BLaER1 (cell line): ENCODE data around the gene NPR1.

Experiments used
- H3K27ac ChIP-seq: shearing (Covaris generic); formaldehyde crosslinking; 2 replicates; pipeline ENCODE4 v1.8.1; 2022
- H3K27me3 ChIP-seq: shearing (Covaris generic); formaldehyde crosslinking; 2 replicates; pipeline ENCODE4 v1.8.1; 2022
- H3K36me3 ChIP-seq: shearing (Covaris generic); formaldehyde crosslinking; 2 replicates; pipeline ENCODE4 v1.8.1; 2022
- H3K4me1 ChIP-seq: shearing (Covaris generic); formaldehyde crosslinking; 2 replicates; pipeline ENCODE4 v1.8.1; 2022
- H3K4me2 ChIP-seq: shearing (Covaris generic); formaldehyde crosslinking; 2 replicates; pipeline ENCODE4 v1.8.1; 2022
- H3K4me3 ChIP-seq: shearing (Covaris generic); formaldehyde crosslinking; 2 replicates; pipeline ENCODE4 v1.8.1; 2022
- H3K9ac ChIP-seq: shearing (Covaris generic); formaldehyde crosslinking; 2 replicates; pipeline ENCODE4 v1.8.1; 2022
- H3K9me3 ChIP-seq: shearing (Covaris generic); formaldehyde crosslinking; 2 replicates; pipeline ENCODE4 v1.8.1; 2022
- H4K20me1 ChIP-seq: shearing (Covaris generic); formaldehyde crosslinking; 2 replicates; pipeline ENCODE4 v1.8.1; 2022
- Cebpa-rat ChIP-seq: shearing (Covaris generic); IDR thresholded peaks from 2 replicates; pipeline ENCODE4 v1.8.1; 2022

Gene NPR1

GRCh38 chr1:153648000-153648643, 30.4 kb upstream of the NPR1 start:
- no peak for TF ChIP-seq Cebpa-rat
- H3K9ac ChIP-seq, result no peak overlapping the region
- peaks cover 44% of the 10 kb centered on the region for H3K36me3 ChIP-seq

DNA sequence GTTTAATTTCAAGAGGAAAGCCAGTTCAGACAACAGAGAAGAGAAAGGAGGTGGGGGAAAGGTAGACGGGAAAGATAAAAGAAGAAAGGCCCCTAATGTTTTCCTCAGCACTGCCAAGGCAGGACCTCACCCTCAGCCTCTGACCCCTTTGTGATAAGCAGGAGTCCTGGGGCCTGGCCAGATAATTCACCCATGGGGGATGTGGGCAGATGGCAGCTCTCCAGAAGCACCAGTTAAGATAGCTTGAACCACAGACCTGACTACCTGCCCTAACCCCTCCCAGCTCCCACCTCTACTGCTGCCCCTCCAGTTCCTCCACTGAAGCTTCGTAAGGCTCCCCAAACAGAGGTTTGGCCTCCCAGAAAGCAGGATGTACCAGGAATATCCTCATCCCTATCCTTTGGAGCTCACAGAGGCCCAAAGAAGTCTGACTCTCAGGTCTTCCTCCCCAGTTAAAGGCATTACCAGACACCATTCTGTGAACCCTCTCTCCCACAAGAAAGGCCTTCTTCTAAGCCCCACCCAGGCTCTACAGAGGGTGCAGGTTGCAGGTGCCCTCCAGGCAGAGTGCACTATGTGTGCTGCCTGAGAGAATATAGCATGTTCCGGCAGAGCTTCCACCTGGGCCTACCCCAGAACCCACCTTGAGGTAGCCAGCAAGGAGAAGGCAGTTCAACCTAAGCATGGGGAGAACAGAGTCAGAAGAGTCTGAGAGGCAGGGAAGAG, 29.2 kb upstream of the NPR1 start:
- Histone ChIP-seq H3K36me3 (peaks cover 32% of the 10 kb centered on the region), H3K9me3 (no peaks in the 10 kb centered on the region), H3K27me3 (no peaks in the 10 kb centered on the region), H3K4me1 (peaks cover 31% of the 10 kb centered on the region), H3K9ac (no peak overlapping the region), H3K4me3 (no peak overlapping the region), H4K20me1 (peaks cover 27% of the 10 kb centered on the region; the same call in 1 of the 2 replicates), H3K27ac (peak overlapping the region; percentile 35), H3K4me2 (no peak overlapping the region)
- no peak for TF ChIP-seq Cebpa-rat

More at GRCh38 chr1:153648000-153648643, 30.4 kb upstream of the NPR1 start:
- H3K4me1 ChIP-seq, result peaks cover 39% of the 10 kb centered on the region
- H3K27me3 ChIP-seq, result no peaks in the 10 kb centered on the region
- H3K27ac ChIP-seq, result no peak overlapping the region
- no peak overlapping the region for H3K4me3 ChIP-seq
- H3K9me3 ChIP-seq, result no peaks in the 10 kb centered on the region
- H4K20me1 ChIP-seq, result peaks cover 39% of the 10 kb centered on the region
- H3K4me2 ChIP-seq, result no peak overlapping the region

DNA sequence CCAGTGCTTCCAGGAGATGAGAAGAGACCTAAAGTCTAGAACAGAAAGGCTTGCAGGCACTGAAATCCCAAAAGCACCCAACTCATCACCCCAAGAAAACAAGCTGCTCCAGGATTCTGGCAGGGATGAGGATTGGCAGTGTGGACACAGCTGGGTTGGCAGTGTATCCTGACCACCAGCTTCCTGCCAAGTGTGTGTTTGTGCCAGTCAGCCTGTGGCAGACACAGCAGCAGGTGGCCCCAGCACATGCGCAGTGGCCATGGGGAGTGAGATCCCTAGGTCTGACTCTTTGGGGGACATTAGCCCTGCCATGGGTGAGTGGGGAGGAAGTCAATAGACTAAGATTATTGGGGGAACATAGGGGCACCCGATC, 28.6 kb upstream of the NPR1 start:
- Histone ChIP-seq H3K4me2 (no peak overlapping the region), H3K4me3 (no peak overlapping the region), H3K9ac (no peak overlapping the region), H3K27me3 (no peaks in the 10 kb centered on the region), H4K20me1 (peaks cover 22% of the 10 kb centered on the region; the same call in 1 of the 2 replicates), H3K4me1 (peaks cover 31% of the 10 kb centered on the region), H3K9me3 (no peaks in the 10 kb centered on the region), H3K27ac (0 out of 2 replicates have a peak overlapping the region, but pooled peaks have one; percentile 35), H3K36me3 (peaks cover 27% of the 10 kb centered on the region)
- TF ChIP-seq Cebpa-rat, result no peak

- H3K4me2 ChIP-seq, result no peak overlapping the region
- no peak for TF ChIP-seq Cebpa-rat
- no peak overlapping the region for H3K4me3 ChIP-seq
- peaks cover 8% of the 10 kb centered on the region for H3K36me3 ChIP-seq
- no peaks in the 10 kb centered on the region for H3K9me3 ChIP-seq
- H3K27me3 ChIP-seq, result no peaks in the 10 kb centered on the region
- peaks cover 24% of the 10 kb centered on the region for H3K4me1 ChIP-seq
- H3K27ac ChIP-seq, result no peak overlapping the region
- H4K20me1 ChIP-seq, result 0 out of 2 replicates have a peak, but pooled peaks cover 3% of the 10 kb centered on the region
- H3K9ac ChIP-seq, result no peak overlapping the region
Observed at GRCh38 chr1:153651771-153652170, 26.7 kb upstream of the NPR1 start.

DNA sequence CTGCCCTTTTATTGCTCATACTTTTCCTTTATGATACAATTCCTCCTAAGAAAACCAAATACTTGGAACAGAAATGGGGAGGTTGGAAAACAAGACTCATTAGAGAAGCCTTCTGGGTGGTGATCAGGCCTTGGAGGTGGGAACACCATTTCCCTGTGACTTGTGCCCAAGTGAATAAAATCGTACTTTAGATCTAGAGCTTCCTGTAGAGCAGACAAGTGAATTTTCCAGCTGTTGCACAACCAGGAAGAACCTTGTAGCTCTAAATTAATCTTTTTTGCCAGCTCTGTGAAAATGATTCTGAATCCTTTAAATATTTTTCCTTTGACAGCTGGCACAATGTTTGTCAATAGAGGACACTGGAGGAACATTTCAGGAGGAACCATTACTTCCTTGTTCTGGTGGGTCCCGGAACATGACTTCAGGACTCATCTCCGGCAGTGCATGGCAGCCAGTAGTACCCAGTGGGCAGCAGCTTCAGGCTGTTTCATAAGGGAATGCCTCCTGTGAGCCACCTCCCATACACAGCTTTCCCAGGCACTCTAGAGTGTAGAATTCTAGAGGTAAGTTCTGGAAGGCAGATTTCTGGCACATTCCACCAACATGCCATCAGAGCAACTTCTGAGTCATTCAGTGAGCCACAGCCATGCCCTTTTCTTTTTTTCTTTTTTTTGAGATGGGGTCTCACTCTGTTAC, 25.5 kb upstream of the NPR1 start:
- Histone ChIP-seq H3K27me3 (no peaks in the 10 kb centered on the region), H4K20me1 (no peaks in the 10 kb centered on the region), H3K9ac (no peak overlapping the region), H3K4me1 (peaks cover 19% of the 10 kb centered on the region), H3K27ac (no peak overlapping the region), H3K36me3 (no peaks in the 10 kb centered on the region), H3K9me3 (no peaks in the 10 kb centered on the region), H3K4me3 (no peak overlapping the region), H3K4me2 (no peak overlapping the region)
- no peak for TF ChIP-seq Cebpa-rat

DNA sequence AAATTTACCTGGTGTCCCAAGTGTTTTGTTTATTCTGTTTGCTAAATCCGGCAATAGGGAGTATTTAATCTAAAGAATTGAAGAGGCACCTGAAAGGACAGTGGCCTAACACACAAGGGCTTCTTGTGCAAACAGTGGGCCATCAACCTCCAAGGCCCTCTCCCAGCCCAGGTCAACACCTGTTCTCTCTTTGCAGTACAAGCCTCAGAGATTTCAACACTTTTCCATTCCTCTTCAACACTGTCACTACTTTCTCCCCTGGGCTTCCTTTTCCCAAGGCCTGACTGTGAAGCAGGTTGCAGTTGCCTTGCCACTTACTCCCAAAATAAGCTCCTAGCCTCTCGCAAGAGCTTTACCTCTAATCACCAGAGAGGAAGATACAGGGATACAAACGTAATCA, 23.2 kb upstream of the NPR1 start:
- no peak for TF ChIP-seq Cebpa-rat
- Histone ChIP-seq H3K9ac (no peak overlapping the region), H3K4me2 (no peak overlapping the region)

GRCh38 chr1:153658400-153659174, 19.9 kb upstream of the NPR1 start, which contains the start of gene SNAPIN:
TSS of gene SNAPIN (plus strand) at chr1:153658703. CDS start at chr1:153658744, 41 bp downstream.
- H3K4me1 ChIP-seq, result peaks cover 29% of the 10 kb centered on the region
- TF ChIP-seq Cebpa-rat, result no peak
- peak within 1 kb of the TSS; percentile 87 for H3K27ac ChIP-seq
- H3K4me2 ChIP-seq, result peak within 1 kb of the TSS; percentile 95
- H4K20me1 ChIP-seq, result peaks cover 39% of the 10 kb centered on the region
- H3K27me3 ChIP-seq, result no peaks in the 10 kb centered on the region
- H3K9me3 ChIP-seq, result no peaks in the 10 kb centered on the region
- H3K9ac ChIP-seq, result peak within 1 kb of the TSS; percentile 91
- H3K36me3 ChIP-seq, result peaks cover 39% of the 10 kb centered on the region
- peak within 1 kb of the TSS; percentile 83 for H3K4me3 ChIP-seq

More for the DNA sequence above, 23.2 kb upstream of the NPR1 start:
- Histone ChIP-seq H3K4me1 (peaks cover 18% of the 10 kb centered on the region), H3K9me3 (no peaks in the 10 kb centered on the region), H4K20me1 (peaks cover 14% of the 10 kb centered on the region), H3K36me3 (peaks cover 7% of the 10 kb centered on the region; the same call in 1 of the 2 replicates), H3K4me3 (no peak overlapping the region), H3K27ac (no peak overlapping the region), H3K27me3 (no peaks in the 10 kb centered on the region)

- no peaks in the 10 kb centered on the region for H3K27me3 ChIP-seq
- H3K36me3 ChIP-seq, result peaks cover 44% of the 10 kb centered on the region
- no peak for TF ChIP-seq Cebpa-rat
- H3K4me3 ChIP-seq, result peak overlapping the region; percentile 83
- peaks cover 29% of the 10 kb centered on the region for H3K4me1 ChIP-seq
- H3K9ac ChIP-seq, result peak overlapping the region; percentile 91
- H3K9me3 ChIP-seq, result no peaks in the 10 kb centered on the region
- peaks cover 42% of the 10 kb centered on the region for H4K20me1 ChIP-seq
- peak overlapping the region; percentile 87 for H3K27ac ChIP-seq
- H3K4me2 ChIP-seq, result peak overlapping the region; percentile 95
Observed at GRCh38 chr1:153659175-153659534, 19.3 kb upstream of the NPR1 start.

- TF ChIP-seq Cebpa-rat, result no peak
- Histone ChIP-seq H3K27me3 (no peaks in the 10 kb centered on the region), H3K9me3 (no peaks in the 10 kb centered on the region), H3K9ac (peak overlapping the region; percentile 91), H3K36me3 (peaks cover 49% of the 10 kb centered on the region), H3K4me2 (peak overlapping the region; percentile 95), H3K4me3 (peak overlapping the region; percentile 83), H3K27ac (peak overlapping the region; percentile 87; the same call in 1 of the 2 replicates), H3K4me1 (peaks cover 29% of the 10 kb centered on the region), H4K20me1 (peaks cover 47% of the 10 kb centered on the region)
Observed at GRCh38 chr1:153659656-153660055, 18.8 kb upstream of the NPR1 start.
